Measurements from ENCODE around the gene RPL31. TPM values are rescaled to one million over a fixed set of nuclear protein-coding genes. Genes with fewer than 3 reads are reported as not detected.
A peak's percentile ranks its signal among the peaks of the same experiment; 100 is the strongest.

The RPL31 gene
- total and polyA plus RNA-seq, 9 of the 15 experiments (the other 6 are each of a cell fraction or from before 2014, with no cell fraction given): 1,176 to 6,037 (median 2,997) TPM

- peak; percentile 100 for TF ChIP-seq MGA (IDR thresholded peaks at IDR 0.05)
- no peak for TF ChIP-seq MCM7 (IDR thresholded peaks at IDR 0.05)
- TF ChIP-seq TFAP4 (CRISPR knock-in tag; IDR thresholded peaks at IDR 0.05; ENCODE audit: borderline replicate concordance): peak; percentile 95
- TF ChIP-seq ID3 (CRISPR knock-in tag; IDR thresholded peaks at IDR 0.05): no peak
- peak; percentile 88 for TF ChIP-seq ID3 (tag; IDR thresholded peaks at IDR 0.05)
- no peak for TF ChIP-seq RBM15 (IDR thresholded peaks at IDR 0.05; ENCODE audit: insufficient read depth, low read length)
- TF ChIP-seq ZNF592 (IDR thresholded peaks at IDR 0.05): peak; percentile 98
These were observed at the start of gene RPL31 (continued) for GRCh38 chr2:101001691-101002561.
